ENCODE measurements around the gene TBX4.
"Not testable (repeated sequence)": the region's sequence is repeated elsewhere in the genome, so short reads cannot be mapped to it uniquely, and the experiment has no call there.

TBX4 gene

GRCh38 chr17:61504697-61505096 lies 52.5 kb downstream of the TBX4 start:
- ATAC-seq: peak; percentile 90
- TF ChIP-seq, protein P1, sequence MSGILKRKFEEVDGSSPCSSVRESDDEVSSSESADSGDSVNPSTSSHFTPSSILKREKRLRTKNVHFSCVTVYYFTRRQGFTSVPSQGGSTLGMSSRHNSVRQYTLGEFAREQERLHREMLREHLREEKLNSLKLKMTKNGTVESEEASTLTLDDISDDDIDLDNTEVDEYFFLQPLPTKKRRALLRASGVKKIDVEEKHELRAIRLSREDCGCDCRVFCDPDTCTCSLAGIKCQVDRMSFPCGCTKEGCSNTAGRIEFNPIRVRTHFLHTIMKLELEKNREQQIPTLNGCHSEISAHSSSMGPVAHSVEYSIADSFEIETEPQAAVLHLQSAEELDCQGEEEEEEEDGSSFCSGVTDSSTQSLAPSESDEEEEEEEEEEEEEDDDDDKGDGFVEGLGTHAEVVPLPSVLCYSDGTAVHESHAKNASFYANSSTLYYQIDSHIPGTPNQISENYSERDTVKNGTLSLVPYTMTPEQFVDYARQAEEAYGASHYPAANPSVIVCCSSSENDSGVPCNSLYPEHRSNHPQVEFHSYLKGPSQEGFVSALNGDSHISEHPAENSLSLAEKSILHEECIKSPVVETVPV (CRISPR knock-in tag; IDR thresholded peaks at IDR 0.05): no peak
- TF ChIP-seq ZC3H10 (CRISPR knock-in tag; IDR thresholded peaks at IDR 0.05): no peak
- TF ChIP-seq ISL1 (CRISPR knock-in tag; IDR thresholded peaks at IDR 0.05): peak; percentile 46; the same call in 1 of the 2 replicates
- TF ChIP-seq OSR1 (CRISPR knock-in tag; IDR thresholded peaks at IDR 0.05): no peak
- no peak for TF ChIP-seq ZFP30 (CRISPR knock-in tag; IDR thresholded peaks at IDR 0.05)
- peak; percentile 62; the same call in 1 of the 2 replicates for TF ChIP-seq SNAI2 (CRISPR knock-in tag; IDR thresholded peaks at IDR 0.05)
- no peak for TF ChIP-seq BACH2 (CRISPR knock-in tag; IDR thresholded peaks at IDR 0.05; ENCODE audit: borderline replicate concordance)
- no peak for TF ChIP-seq CSDC2 (CRISPR knock-in tag; IDR thresholded peaks at IDR 0.05)

DNA sequence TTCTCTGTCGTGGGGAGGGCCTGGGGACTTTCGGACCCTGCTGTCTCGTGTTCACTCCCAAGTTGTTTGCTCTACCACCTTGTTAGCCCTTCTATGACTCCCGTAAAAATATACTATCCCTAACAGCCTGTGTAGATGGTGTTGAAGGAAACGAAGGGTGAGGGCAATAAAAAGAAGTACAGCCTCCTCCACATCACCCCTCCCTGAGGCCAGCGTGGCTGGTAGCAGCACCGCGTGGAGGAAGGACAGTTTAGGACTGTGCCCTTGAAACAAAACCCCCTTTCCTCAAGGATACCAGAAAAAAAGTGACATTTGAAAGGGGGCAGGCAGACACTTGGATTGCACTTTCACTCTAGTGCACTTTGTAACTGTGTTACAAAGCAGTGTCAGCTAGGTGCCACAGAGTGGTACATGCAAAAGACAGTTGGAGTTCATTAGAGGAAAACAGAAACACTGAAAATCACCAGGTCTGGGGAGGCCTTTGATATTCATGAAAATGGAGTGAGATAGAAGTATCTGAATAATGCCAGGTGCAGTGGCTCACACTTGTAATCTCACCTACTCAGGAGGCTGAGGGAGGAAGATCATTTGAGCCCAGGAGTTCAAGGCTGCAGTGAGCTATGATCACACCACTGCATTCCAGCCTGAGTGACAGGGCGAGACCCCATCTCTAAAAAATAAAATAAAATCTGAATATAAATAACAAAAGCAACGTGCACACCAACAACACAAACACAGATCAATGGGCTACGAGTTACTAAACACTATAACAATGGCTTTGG lies 53.8 kb downstream of the TBX4 start:
- ATAC-seq: no peak

GRCh38 chr17:61507383-61508066 lies 55.3 kb downstream of the TBX4 start:
- no peak for TF ChIP-seq ESRRG (CRISPR knock-in tag; IDR thresholded peaks at IDR 0.05)
- TF ChIP-seq, protein P2, sequence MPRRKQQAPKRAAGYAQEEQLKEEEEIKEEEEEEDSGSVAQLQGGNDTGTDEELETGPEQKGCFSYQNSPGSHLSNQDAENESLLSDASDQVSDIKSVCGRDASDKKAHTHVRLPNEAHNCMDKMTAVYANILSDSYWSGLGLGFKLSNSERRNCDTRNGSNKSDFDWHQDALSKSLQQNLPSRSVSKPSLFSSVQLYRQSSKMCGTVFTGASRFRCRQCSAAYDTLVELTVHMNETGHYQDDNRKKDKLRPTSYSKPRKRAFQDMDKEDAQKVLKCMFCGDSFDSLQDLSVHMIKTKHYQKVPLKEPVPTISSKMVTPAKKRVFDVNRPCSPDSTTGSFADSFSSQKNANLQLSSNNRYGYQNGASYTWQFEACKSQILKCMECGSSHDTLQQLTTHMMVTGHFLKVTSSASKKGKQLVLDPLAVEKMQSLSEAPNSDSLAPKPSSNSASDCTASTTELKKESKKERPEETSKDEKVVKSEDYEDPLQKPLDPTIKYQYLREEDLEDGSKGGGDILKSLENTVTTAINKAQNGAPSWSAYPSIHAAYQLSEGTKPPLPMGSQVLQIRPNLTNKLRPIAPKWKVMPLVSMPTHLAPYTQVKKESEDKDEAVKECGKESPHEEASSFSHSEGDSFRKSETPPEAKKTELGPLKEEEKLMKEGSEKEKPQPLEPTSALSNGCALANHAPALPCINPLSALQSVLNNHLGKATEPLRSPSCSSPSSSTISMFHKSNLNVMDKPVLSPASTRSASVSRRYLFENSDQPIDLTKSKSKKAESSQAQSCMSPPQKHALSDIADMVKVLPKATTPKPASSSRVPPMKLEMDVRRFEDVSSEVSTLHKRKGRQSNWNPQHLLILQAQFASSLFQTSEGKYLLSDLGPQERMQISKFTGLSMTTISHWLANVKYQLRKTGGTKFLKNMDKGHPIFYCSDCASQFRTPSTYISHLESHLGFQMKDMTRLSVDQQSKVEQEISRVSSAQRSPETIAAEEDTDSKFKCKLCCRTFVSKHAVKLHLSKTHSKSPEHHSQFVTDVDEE (CRISPR knock-in tag; IDR thresholded peaks at IDR 0.05): no peak
- TF ChIP-seq ARNTL (CRISPR knock-in tag; IDR thresholded peaks at IDR 0.05; ENCODE audit: borderline replicate concordance, low read depth): no peak
- no peak for TF ChIP-seq PPARA (CRISPR knock-in tag; IDR thresholded peaks at IDR 0.05; ENCODE audit: borderline replicate concordance)
- no peak for TF ChIP-seq RARB (CRISPR knock-in tag; IDR thresholded peaks at IDR 0.05)
- no peak for TF ChIP-seq GLIS3 (CRISPR knock-in tag; IDR thresholded peaks at IDR 0.05)
- TF ChIP-seq ZFP3 (CRISPR knock-in tag; IDR thresholded peaks at IDR 0.05): no peak

More for the DNA sequence above, 53.8 kb downstream of the TBX4 start:
- TF ChIP-seq TCF4 (CRISPR knock-in tag; IDR thresholded peaks at IDR 0.05; ENCODE audit: borderline replicate concordance): no peak
- no peak for TF ChIP-seq ZFP30 (CRISPR knock-in tag; IDR thresholded peaks at IDR 0.05)
- TF ChIP-seq, protein P3, sequence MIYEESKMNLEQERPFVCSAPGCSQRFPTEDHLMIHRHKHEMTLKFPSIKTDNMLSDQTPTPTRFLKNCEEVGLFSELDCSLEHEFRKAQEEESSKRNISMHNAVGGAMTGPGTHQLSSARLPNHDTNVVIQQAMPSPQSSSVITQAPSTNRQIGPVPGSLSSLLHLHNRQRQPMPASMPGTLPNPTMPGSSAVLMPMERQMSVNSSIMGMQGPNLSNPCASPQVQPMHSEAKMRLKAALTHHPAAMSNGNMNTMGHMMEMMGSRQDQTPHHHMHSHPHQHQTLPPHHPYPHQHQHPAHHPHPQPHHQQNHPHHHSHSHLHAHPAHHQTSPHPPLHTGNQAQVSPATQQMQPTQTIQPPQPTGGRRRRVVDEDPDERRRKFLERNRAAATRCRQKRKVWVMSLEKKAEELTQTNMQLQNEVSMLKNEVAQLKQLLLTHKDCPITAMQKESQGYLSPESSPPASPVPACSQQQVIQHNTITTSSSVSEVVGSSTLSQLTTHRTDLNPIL (CRISPR knock-in tag; IDR thresholded peaks at IDR 0.05; ENCODE audit: low read depth): no peak
- no peak for TF ChIP-seq ZNF565 (CRISPR knock-in tag; conservative IDR thresholded peaks at IDR 0.05; ENCODE audit: low read depth)
- no peak for TF ChIP-seq SNAI2 (CRISPR knock-in tag; IDR thresholded peaks at IDR 0.05)
- TF ChIP-seq ZNF8 (CRISPR knock-in tag; IDR thresholded peaks at IDR 0.05): no peak
- TF ChIP-seq GLIS3 (CRISPR knock-in tag; IDR thresholded peaks at IDR 0.05): no peak
- no peak for TF ChIP-seq PATZ1 (CRISPR knock-in tag; IDR thresholded peaks at IDR 0.05; ENCODE audit: borderline replicate concordance)

GRCh38 chr17:61508912-61509311 lies 56.7 kb downstream of the TBX4 start:
- no peak for ATAC-seq
- TF ChIP-seq, protein P1 (CRISPR knock-in tag; IDR thresholded peaks at IDR 0.05): no peak
- TF ChIP-seq BACH2 (CRISPR knock-in tag; IDR thresholded peaks at IDR 0.05; ENCODE audit: borderline replicate concordance) (no peak), SNAI2 (CRISPR knock-in tag; IDR thresholded peaks at IDR 0.05) (no peak), ZNF70 (CRISPR knock-in tag; IDR thresholded peaks at IDR 0.05) (no peak), ZC3H10 (CRISPR knock-in tag; IDR thresholded peaks at IDR 0.05) (no peak), OSR1 (CRISPR knock-in tag; IDR thresholded peaks at IDR 0.05) (no peak), ESRRG (CRISPR knock-in tag; IDR thresholded peaks at IDR 0.05) (no peak)

More at GRCh38 chr17:61507383-61508066, 55.3 kb downstream of the TBX4 start:
- ATAC-seq: no peak

DNA sequence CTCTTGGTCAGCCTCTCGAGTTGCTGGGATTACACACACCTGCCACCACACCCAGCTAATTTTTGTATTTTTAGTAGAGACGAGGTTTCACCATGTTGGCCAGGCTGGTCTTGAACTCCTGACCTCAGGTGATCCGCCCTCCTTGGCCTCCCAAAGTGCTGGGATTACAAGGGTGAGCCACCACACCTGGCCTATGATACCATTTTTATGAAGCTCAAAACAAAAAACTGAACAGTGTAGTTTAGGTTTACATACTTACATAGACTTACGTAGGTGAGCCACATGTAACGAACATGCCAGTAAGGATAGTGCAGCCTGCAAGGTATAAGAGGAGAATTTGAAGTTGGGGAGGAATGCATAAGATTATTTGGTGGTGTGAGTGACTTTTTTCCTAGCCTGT lies 57.2 kb downstream of the TBX4 start:
- not testable (repeated sequence) for ATAC-seq
